ENCODE measurements around the gene TSPY10.
"Not testable (repeated sequence)": the region's sequence is repeated elsewhere in the genome, so short reads cannot be mapped to it uniquely, and the experiment has no call there.

The TSPY10 gene

GRCh38 chrY:9527580-9527979 is at the start of gene TSPY10:
Gene TSPY10 (plus strand): TSS chrY:9527880. CDS start chrY:9527926, 46 bp downstream.
- in situ Hi-C loops (cut with MboI; ENCODE audit: low sequenced_read_pairs): not testable (repeated sequence)

- in situ Hi-C loops (cut with MboI; ENCODE audit: low sequenced_read_pairs): not testable (repeated sequence)
Measured at GRCh38 chrY:9486967-9487366, 40.7 kb upstream of the TSPY10 start, which contains the start of gene TSPY9. Gene TSPY9 (plus strand): TSS chrY:9487267. CDS start chrY:9487313, 46 bp downstream.

- in situ Hi-C loops (cut with MboI; ENCODE audit: low sequenced_read_pairs): not testable (repeated sequence)
Measured at GRCh38 chrY:9504396-9504795, 23.3 kb upstream of the TSPY10 start.

- in situ Hi-C loops (cut with MboI; ENCODE audit: low sequenced_read_pairs): not testable (repeated sequence)
Measured at GRCh38 chrY:9516287-9516686, 11.4 kb upstream of the TSPY10 start.

All from HL-60/S4 treated with phorbol 12-myristate 13-acetate at 8.2 ng/mL for 4 days and 3 days (cell line).